Cardiac fibroblast (primary cell): ENCODE data around the gene SERTM1.

ENCODE experiments used
- DNase-seq, 2 donors: peaks; one replicate each; pipeline versions ENCODE4 v3.0.0 to v3.0.0-alpha.2; 2010; ENCODE audit warnings: low read depth in 2 of 2
- H3K4me3 ChIP-seq, 2 donors: replicated peaks in 1 of 2; 1 replicate in 1 of 2; 2 replicates in 1 of 2; pipeline ENCODE4 v1.5.1; 2011; ENCODE audit warnings: low read depth in 2 of 2, low read length in 2 of 2, mild to moderate bottlenecking in 2 of 2, moderate library complexity in 1 of 2
- TF ChIP-seq, protein P1 (sequence below): IDR thresholded peaks from one replicate; pipeline ENCODE4 v1.5.1; 2011; ENCODE audit warnings: low read depth, mild to moderate bottlenecking, low read length, inconsistent platforms

SERTM1 gene

DNA sequence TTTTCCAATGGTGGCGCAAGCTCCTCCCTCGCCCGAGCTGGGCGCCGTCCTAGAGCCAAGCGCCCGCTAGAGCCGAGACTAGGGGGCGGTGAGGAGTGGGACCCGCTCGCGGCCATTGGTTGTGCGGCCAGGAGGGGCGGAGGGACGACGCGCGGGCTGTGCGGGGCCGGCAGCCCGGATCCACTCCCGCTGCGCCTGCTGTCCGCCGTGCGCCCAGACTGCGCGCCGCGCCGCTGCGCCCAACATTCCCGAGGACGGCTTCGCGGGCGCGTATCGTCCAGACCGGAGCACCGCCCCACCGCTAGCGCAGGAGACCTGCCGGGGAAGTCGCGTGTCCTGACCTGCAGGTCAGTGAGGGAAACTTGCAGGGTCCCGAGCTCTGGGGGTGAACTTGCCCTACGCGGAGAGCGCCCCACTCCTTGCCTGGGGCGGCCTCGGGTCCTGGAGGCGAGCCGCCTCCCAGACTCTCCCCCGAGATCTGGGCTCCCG lies at the start of gene SERTM1:
TSS of gene SERTM1 (plus strand) at position 183 of the 489 bp plus-strand sequence. CDS start 21,059 bp downstream, outside the sequence.
- peak within 1 kb of the TSS in 1 of 2 donors; percentile 34 for H3K4me3 ChIP-seq
- DNase-seq: peak; percentile 7 to 9
- TF ChIP-seq, protein P1, sequence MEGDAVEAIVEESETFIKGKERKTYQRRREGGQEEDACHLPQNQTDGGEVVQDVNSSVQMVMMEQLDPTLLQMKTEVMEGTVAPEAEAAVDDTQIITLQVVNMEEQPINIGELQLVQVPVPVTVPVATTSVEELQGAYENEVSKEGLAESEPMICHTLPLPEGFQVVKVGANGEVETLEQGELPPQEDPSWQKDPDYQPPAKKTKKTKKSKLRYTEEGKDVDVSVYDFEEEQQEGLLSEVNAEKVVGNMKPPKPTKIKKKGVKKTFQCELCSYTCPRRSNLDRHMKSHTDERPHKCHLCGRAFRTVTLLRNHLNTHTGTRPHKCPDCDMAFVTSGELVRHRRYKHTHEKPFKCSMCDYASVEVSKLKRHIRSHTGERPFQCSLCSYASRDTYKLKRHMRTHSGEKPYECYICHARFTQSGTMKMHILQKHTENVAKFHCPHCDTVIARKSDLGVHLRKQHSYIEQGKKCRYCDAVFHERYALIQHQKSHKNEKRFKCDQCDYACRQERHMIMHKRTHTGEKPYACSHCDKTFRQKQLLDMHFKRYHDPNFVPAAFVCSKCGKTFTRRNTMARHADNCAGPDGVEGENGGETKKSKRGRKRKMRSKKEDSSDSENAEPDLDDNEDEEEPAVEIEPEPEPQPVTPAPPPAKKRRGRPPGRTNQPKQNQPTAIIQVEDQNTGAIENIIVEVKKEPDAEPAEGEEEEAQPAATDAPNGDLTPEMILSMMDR: no peak

DNA sequence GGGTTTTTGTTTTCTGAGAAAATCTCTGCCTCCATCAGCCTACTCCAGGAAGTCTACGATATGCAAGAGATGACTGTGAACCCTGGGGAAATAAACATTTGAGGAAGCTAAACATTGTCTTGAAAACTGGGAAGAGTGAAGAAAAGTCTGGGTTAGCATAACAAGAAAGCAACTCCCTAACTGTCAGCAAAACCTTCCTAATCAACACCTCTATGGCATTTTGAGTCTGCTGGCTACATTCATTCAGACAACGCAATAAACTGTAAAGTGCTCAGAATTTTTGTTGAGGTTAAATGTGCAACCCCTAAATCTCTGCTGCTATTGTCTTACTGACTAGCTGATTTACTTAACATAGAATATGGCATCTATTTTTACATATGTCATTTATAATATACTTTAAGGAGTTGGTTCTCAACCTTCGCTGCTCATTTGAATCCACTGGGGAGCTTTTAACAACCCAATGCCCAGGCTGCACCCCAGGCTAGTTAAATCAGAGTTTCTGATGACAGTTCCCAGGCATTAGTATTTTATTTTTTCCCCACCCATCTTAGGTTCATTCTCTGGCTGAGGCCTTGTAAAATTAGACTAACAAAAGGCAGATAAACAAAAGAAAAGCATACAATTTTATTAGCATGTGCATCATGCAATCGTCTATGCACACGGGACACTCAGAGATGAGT lies 45.3 kb upstream of the SERTM1 start:
- no peak overlapping the region for H3K4me3 ChIP-seq
- TF ChIP-seq, protein P1: no peak

DNA sequence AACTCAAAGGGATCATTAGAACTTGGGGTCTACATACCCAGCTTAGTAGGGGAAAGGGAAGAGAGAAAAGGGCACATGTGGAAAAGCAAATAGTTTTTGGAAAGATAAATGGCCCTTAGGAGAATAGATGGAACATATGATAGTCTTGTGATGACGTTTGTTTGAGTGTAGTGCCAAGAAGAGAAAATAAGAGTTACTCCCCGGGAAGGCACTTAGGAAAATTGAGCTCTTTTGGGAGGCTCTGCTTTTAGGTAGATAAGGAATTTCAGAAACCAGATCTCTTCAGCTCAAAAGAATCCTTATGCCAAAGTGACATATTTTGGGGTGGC lies 44.8 kb upstream of the SERTM1 start:
- TF ChIP-seq, protein P1: no peak
- DNase-seq: no peak
- no peak overlapping the region for H3K4me3 ChIP-seq

More for the DNA sequence above, 45.3 kb upstream of the SERTM1 start:
- DNase-seq: no peak

DNA sequence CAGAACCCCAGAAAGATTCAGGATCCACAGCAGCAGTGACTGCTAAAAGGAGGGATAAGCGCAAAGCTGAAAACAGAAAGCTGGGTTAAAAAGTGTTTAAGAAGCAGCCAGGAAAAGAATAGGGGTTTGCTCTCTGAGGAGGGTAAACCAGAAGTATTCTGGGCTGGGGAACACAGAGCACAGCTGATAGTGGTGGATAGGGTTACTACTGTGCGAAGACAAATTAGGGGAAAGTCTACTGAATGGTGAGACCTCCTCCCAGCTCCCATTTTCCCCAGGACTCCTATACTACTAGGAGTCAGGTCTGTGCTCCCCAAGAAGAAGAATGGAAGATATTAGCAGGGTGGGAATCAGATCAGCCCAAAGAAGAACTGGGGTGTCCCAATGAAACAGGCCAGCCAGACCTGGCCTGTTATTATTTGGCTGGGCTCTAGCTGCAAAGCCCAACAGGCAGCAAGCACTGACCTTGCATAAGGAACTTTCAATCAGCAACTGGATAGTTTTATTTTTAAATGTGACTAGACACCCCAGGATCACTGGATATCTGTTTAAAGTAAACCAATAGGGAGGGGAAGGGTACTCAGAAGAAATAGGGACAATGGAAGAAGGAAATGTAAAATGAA lies 43.5 kb upstream of the SERTM1 start:
- DNase-seq: no peak
- no peak overlapping the region for H3K4me3 ChIP-seq
- TF ChIP-seq, protein P1: no peak

DNA sequence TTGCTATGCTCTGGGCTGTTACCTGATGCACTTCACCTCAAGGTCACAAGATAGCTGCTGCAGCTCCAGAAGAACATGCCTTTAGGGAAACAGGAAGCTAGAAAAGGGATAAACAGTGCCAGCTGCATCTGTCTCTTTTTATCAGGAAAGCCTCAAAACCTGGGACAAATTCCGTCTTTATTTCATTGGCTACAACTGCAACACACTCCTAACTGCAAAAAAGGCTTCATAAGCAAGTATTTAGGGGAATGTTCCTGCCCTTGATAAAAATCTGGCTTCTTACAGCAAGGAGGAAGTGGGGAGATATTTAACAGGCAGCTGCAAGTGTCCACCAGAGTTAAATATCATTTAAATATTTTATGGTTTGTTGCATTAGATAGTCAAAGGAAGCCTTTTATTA lies 34.2 kb upstream of the SERTM1 start:
- H3K4me3 ChIP-seq: no peak overlapping the region
- TF ChIP-seq, protein P1: no peak
- DNase-seq: no peak

DNA sequence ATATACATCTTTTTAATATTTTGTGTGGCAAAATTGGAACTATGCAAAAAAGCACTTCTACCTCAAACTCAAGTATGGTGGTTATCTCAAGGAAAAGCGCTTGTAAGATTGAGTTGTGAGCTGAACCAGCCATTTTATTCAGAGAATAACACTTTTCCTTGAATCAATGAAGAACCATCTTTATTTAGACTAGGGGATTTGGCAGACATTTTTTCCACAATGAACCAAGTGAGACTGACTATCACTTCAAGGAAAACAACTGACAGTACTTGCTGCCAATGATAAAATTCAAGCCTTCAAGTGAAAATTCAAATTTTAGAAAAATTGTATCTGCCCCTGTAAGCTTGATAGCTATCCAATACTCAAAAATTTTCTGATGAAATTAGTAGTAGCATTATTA lies 23.2 kb upstream of the SERTM1 start:
- DNase-seq: no peak
- H3K4me3 ChIP-seq: no peak overlapping the region
- TF ChIP-seq, protein P1: no peak
